HG03521 (cell line): ENCODE measurements around the gene ADK.

Experiments
- ATAC-seq: cut with Tn5 transposase; IDR thresholded peaks from one replicate; pipeline ENCODE4 v1.9.1; 2021; ENCODE audit warnings: mild to moderate bottlenecking, moderate library complexity; ENCODE audit not compliant: unreplicated experiment

ADK gene

GRCh38 chr10:74753442-74754211 lies 602.6 kb downstream of the ADK start:
- no peak for ATAC-seq

GRCh38 chr10:74754381-74754821 lies 603.4 kb downstream of the ADK start:
- no peak for ATAC-seq

- ATAC-seq, result no peak
Observed at GRCh38 chr10:74755273-74755672, 604.3 kb downstream of the ADK start.
